ENCODE measurements around the gene EEF1AKMT3. TPM values are rescaled to one million over a fixed set of nuclear protein-coding genes. Genes with fewer than 3 reads are reported as not detected.

The EEF1AKMT3 gene
- polyA plus RNA-seq, 3 donors from 2014 or later: 1.3 to 3.4 (median 2.8) TPM

DNA sequence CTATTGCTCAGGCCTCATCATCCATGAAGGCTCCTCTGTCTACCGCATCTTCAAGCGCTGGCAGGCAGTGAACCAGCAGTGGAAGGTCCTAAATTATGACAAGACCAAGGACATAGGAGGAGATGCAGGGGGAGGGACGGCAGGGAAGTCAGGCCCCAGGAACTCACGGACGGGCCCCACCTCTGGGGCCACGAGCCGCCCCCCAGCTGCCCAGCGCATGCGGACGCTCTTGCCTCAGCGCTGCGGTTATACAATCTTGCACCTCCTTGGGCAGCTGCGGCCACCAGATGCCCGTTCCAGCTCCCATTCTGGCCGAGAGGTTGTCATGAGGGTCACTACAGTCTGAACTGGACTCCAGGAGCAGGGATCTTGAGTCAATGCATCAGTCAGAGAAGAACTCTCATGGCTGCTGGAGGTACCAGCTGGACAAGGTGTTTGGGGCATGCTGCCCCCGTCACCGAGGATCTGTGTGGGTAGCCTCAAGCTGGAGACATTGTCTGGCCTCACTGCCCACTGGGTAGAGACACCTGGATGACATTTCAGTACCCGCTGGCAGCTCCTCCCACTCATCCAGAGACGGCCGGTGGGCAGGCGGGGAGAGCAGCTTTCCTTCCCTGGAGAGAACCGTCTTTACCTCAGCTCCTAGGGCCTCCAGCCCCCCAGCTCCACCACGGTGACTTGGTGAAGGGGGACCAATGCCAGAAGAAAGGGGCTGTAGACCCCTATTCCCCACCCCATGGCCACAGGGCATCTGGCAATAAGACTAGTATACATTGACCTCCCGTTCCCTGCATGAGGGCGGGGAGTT is 13.7 kb upstream of the EEF1AKMT3 start:
- H3K27ac Mint-ChIP-seq: no peak overlapping the region
- H3K4me1 Mint-ChIP-seq: peaks cover 22 to 28% of the 10 kb centered on the region in 2 donors
- no peak overlapping the region for H3K4me3 Mint-ChIP-seq
- H3K36me3 Mint-ChIP-seq: peaks cover 0 to 8% (median 3%) of the 10 kb centered on the region in 3 donors
- peaks cover 8 to 15% (median 12%) of the 10 kb centered on the region in 3 donors for H3K27me3 Mint-ChIP-seq (ENCODE audit: low read depth in 3 of 3)
- no peak for DNase-seq
- H3K9me3 Mint-ChIP-seq: no peaks in the 10 kb centered on the region

DNA sequence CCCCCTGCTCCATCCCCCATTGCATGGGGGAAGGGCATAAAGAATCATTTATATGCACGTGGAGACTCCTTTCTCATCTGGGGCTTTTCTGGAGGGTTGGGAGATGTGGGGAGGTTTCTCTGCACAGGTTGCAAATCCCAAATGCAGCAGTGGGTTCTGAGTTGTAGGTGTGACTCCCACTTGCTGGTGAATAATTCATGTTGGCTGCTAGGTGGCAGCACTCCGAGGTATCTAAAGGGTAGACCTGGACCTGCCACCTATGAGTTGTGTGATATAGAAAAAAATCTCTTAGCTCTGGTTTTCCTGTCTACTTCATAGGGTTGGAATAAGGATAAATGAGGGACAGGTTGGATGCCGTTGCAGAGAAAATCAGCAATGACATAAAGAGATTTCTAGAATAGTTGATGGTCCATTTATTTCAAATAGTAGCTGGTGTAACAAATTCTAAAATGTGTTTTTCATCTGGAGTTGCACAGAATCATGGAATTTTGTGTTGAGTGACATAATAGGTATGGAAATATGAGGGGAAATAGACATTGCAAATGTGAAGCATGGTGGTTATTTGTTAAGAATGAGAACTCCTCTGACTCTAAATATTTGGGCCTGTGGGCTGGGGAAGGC is 12.9 kb upstream of the EEF1AKMT3 start:
- H3K4me3 Mint-ChIP-seq: no peak overlapping the region
- DNase-seq: peak in 1 of 3 donors; percentile 33
- peaks cover 8 to 20% (median 11%) of the 10 kb centered on the region in 3 donors for H3K27me3 Mint-ChIP-seq (ENCODE audit: low read depth in 3 of 3)
- H3K4me1 Mint-ChIP-seq: peaks cover 20 to 25% of the 10 kb centered on the region in 2 donors
- no peak overlapping the region for H3K27ac Mint-ChIP-seq
- no peaks in the 10 kb centered on the region for H3K9me3 Mint-ChIP-seq
- peaks cover 0 to 8% (median 3%) of the 10 kb centered on the region in 3 donors for H3K36me3 Mint-ChIP-seq

DNA sequence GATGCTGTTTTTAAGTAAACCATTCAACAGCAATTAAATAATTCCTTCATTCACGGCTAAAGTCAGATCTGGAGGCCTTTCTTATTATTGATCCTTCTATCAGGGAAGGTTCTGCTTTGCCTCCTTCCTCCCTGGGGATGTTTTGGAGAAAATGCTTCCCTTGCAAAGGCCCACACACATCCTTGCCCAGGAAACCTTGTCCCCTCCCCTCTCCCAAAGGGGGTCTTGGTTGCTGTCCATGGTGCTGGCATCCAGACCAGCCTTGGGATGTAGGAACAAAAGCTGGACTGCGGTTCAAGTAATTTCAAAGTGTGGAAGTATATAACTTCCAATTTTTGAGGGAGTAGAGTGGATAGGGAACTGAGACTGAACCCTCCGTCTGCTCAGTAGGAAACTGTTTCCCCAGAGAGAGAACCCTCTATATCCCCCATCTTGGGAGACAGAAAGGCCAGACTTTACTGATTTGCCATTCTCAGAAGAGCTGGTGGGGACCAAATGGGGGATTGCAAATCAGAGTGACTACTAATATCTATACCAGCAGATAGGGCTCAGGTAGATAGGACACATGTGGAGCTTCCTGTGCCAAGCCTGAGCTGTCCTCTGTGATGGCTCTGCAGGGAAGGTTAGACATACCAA is 11.9 kb upstream of the EEF1AKMT3 start:
- no peak for DNase-seq
- no peak overlapping the region for H3K27ac Mint-ChIP-seq
- peaks cover 11 to 23% (median 13%) of the 10 kb centered on the region in 3 donors for H3K27me3 Mint-ChIP-seq (ENCODE audit: low read depth in 3 of 3)

DNA sequence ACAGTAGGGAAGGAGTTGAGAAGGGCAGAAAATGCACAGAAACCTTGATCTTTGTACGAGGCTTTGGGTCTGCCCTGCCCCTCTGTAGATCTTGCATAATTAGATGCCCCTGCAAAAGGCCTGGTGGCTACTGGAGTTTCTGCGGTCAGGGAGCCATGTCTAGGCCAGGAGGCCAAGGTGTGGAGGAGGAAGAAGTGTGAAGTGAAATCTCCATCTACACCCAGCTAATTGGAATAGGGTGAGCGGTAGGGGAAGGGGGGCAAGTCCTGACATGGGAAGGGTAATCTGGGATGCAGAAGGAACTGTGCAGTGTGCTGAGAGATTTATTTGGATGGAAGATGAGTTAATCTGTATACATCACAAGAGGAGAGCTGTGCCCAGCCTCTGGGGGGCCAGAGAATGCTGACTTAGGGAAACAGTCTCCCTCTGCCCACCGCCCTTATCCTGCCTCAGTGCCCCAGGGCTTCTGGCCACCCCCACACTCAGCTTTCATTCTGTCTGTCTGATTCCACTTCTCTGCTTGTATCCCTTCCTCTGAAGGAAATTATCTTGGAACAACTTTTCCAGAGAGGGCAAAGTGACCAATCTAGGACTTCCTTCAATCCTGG is 10.9 kb upstream of the EEF1AKMT3 start:
- Mint-ChIP-seq H3K27me3 (ENCODE audit: low read depth in 3 of 3) (peaks cover 16 to 31% (median 19%) of the 10 kb centered on the region in 3 donors), H3K27ac (no peak overlapping the region), H3K4me1 (peaks cover 31 to 36% of the 10 kb centered on the region in 2 donors), H3K4me3 (no peak overlapping the region), H3K9me3 (no peaks in the 10 kb centered on the region), H3K36me3 (peaks cover 0 to 8% (median 3%) of the 10 kb centered on the region in 3 donors)
- no peak for DNase-seq

More for the DNA sequence above, 11.9 kb upstream of the EEF1AKMT3 start:
- Mint-ChIP-seq H3K36me3 (peaks cover 0 to 8% (median 3%) of the 10 kb centered on the region in 3 donors), H3K4me1 (peaks cover 27 to 31% of the 10 kb centered on the region in 2 donors), H3K9me3 (no peaks in the 10 kb centered on the region), H3K4me3 (no peak overlapping the region)

- no peak for DNase-seq
- H3K9me3 Mint-ChIP-seq: no peaks in the 10 kb centered on the region
- H3K4me1 Mint-ChIP-seq: peaks cover 29 to 35% of the 10 kb centered on the region in 2 donors
- no peak overlapping the region for H3K4me3 Mint-ChIP-seq
- H3K36me3 Mint-ChIP-seq: peaks cover 0 to 8% (median 3%) of the 10 kb centered on the region in 3 donors
- no peak overlapping the region for H3K27ac Mint-ChIP-seq
- H3K27me3 Mint-ChIP-seq (ENCODE audit: low read depth in 3 of 3): peaks cover 16 to 30% (median 20%) of the 10 kb centered on the region in 3 donors
Measured at GRCh38 chr12:57762463-57762862, 10.0 kb upstream of the EEF1AKMT3 start.

- no peaks in the 10 kb centered on the region for H3K9me3 Mint-ChIP-seq
- H3K27ac Mint-ChIP-seq: no peak overlapping the region
- peak overlapping the region; percentile 52 to 83 (median 69) for H3K4me3 Mint-ChIP-seq
- peaks cover 18 to 30% (median 20%) of the 10 kb centered on the region in 3 donors for H3K27me3 Mint-ChIP-seq (ENCODE audit: low read depth in 3 of 3)
- DNase-seq: no peak
- peaks cover 3 to 10% (median 4%) of the 10 kb centered on the region in 3 donors for H3K36me3 Mint-ChIP-seq
- H3K4me1 Mint-ChIP-seq: peaks cover 29 to 35% of the 10 kb centered on the region in 2 donors
Measured at GRCh38 chr12:57763881-57764661, 8.3 kb upstream of the EEF1AKMT3 start.

DNA sequence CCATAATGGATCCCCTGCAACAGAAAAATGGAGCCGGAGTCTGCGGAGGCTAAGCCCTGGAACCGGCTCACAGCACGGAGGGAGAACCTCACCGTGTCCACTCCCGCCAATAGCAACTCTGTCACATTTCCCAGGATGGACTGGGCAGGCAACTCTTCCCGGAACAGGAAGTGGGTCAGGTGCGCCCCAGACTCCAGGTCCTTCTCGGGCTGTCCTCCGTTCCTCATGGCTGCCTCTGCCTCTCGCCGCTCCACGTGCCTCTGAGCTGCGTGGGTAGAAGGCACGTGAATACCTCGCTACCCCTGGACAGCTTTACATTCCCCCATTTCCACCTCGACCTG is 7.8 kb upstream of the EEF1AKMT3 start:
- H3K27ac Mint-ChIP-seq: no peak overlapping the region
- no peak for DNase-seq
- H3K4me1 Mint-ChIP-seq: peaks cover 29 to 30% of the 10 kb centered on the region in 2 donors
- H3K36me3 Mint-ChIP-seq: peaks cover 0 to 13% (median 6%) of the 10 kb centered on the region in 3 donors
- H3K27me3 Mint-ChIP-seq (ENCODE audit: low read depth in 3 of 3): peaks cover 19 to 30% (median 20%) of the 10 kb centered on the region in 3 donors
- H3K4me3 Mint-ChIP-seq: peak overlapping the region; percentile 52 to 83 (median 69)
- no peaks in the 10 kb centered on the region for H3K9me3 Mint-ChIP-seq

DNA sequence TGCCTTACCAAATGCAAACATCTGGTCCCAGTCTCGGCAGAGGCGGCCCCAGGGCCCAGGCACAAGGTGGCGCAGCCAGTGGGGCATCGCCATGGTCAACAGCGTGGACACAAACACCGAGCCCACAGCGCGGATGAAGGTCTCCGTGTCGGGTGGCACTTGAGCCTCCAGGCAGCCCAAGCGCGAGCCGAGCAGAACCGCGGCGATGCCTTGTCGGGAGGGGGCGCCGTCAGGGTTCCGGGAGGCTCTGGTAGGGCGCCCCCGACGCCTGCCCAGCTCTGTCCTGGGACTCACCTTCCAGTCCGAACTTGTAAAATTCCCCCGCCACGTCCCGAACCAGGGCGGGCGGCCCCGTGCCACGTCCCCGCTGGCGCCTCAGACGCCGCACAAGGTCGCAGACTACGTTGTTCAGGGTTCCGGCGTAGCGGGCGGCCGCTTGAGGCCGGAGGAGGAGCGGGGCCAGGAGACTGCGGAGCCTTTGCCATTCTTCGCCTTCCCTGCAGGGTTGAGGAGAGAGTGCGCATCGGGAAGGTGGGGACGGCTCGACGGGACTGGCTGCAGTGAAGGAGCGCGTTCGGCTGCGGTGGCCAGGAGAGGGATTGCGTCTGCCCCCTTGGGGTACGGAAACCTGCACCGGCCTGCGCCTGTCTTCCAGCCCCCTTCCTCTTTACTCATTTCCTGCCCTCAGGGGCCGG is 7.3 kb upstream of the EEF1AKMT3 start:
- peaks cover 4 to 13% (median 6%) of the 10 kb centered on the region in 3 donors for H3K36me3 Mint-ChIP-seq
- H3K27me3 Mint-ChIP-seq (ENCODE audit: low read depth in 3 of 3): peaks cover 18 to 30% (median 20%) of the 10 kb centered on the region in 3 donors
- no peaks in the 10 kb centered on the region for H3K9me3 Mint-ChIP-seq
- no peak overlapping the region for H3K27ac Mint-ChIP-seq
- peak in 2 of 3 donors; percentile 33 to 35 for DNase-seq
- H3K4me3 Mint-ChIP-seq: peak overlapping the region; percentile 61 to 83 (median 69)
- peaks cover 29 to 34% of the 10 kb centered on the region in 2 donors for H3K4me1 Mint-ChIP-seq

- Mint-ChIP-seq H3K4me1 (peaks cover 29 to 34% of the 10 kb centered on the region in 2 donors), H3K27ac (peak overlapping the region in 1 of 6 donors; percentile 10)
- no peak for DNase-seq
Measured at GRCh38 chr12:57765698-57766463, 6.5 kb upstream of the EEF1AKMT3 start.

DNA sequence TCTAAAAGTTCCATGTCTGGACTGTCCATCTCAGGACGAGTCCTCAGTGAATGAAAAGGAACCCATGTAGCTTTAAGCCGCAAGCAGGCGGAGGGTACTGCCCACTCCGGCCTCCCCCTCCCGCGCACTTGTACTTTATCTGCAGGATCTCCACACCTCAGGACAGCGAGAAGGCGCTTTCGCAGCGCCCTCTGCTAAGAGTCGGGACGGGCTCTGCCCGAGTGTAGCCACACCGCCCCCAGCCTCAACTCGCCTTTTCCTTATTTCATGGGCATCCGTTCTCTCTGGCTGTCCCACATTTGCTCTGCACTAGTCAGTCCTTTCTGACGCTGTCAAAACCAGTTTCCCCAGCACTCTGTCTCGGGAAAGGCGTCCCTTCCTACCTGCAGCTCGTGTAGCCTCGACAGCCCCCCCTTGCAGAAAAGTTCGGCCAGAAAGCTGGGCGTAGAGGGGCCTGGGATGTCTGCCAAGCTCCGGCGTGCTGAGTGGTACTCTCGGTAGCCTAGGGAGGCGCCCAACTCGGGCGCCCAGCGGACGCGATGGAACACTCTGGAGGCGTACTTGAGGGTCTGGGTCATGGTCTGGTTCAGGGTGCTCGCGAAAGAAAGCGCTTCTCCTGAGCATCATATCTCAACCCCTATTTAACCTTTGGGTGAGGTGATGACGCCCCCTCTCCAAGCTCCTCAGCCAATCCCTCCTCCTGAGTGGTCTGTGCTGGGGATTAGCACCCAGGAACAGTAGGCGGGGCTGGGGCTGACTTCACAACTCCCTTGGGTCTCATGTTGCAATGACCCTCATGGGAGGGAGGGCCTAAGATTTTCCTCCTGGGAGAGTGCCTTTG is 5.7 kb upstream of the EEF1AKMT3 start, which contains the start of gene CYP27B1:
Gene CYP27B1 (minus strand): TSS at position 615 of the 841 bp plus-strand sequence. CDS start 37 bp downstream, at position 578.
- Mint-ChIP-seq H3K27ac (peak within 1 kb of the TSS in 1 of 6 donors; percentile 10), H3K4me3 (peak within 1 kb of the TSS; percentile 69 to 77 (median 71)), H3K9me3 (no peaks in the 10 kb centered on the region), H3K27me3 (ENCODE audit: low read depth in 3 of 3) (peaks cover 20 to 30% (median 22%) of the 10 kb centered on the region in 3 donors), H3K36me3 (peaks cover 5 to 9% (median 6%) of the 10 kb centered on the region in 3 donors), H3K4me1 (peaks cover 34 to 41% of the 10 kb centered on the region in 2 donors)
- peak in 2 of 3 donors; percentile 34 to 41 for DNase-seq

More at GRCh38 chr12:57765698-57766463, 6.5 kb upstream of the EEF1AKMT3 start:
- peak overlapping the region; percentile 69 to 83 (median 71) for H3K4me3 Mint-ChIP-seq
- peaks cover 5 to 11% (median 6%) of the 10 kb centered on the region in 3 donors for H3K36me3 Mint-ChIP-seq
- no peaks in the 10 kb centered on the region for H3K9me3 Mint-ChIP-seq
- peaks cover 18 to 30% (median 20%) of the 10 kb centered on the region in 3 donors for H3K27me3 Mint-ChIP-seq (ENCODE audit: low read depth in 3 of 3)

- H3K4me3 Mint-ChIP-seq: peak overlapping the region in 2 of 5 donors; percentile 70 to 71
- H3K36me3 Mint-ChIP-seq: peaks cover 5 to 9% (median 6%) of the 10 kb centered on the region in 3 donors
- peaks cover 22 to 30% (median 26%) of the 10 kb centered on the region in 3 donors for H3K27me3 Mint-ChIP-seq (ENCODE audit: low read depth in 3 of 3)
- H3K27ac Mint-ChIP-seq: no peak overlapping the region
- no peaks in the 10 kb centered on the region for H3K9me3 Mint-ChIP-seq
- DNase-seq: no peak
- peaks cover 37 to 45% of the 10 kb centered on the region in 2 donors for H3K4me1 Mint-ChIP-seq
Measured at GRCh38 chr12:57767305-57767698, 5.1 kb upstream of the EEF1AKMT3 start.
